Measurements from ENCODE around the gene CUX1.
"Not testable (repeated sequence)": the region's sequence is repeated elsewhere in the genome, so short reads cannot be mapped to it uniquely, and the experiment has no call there.

DNA sequence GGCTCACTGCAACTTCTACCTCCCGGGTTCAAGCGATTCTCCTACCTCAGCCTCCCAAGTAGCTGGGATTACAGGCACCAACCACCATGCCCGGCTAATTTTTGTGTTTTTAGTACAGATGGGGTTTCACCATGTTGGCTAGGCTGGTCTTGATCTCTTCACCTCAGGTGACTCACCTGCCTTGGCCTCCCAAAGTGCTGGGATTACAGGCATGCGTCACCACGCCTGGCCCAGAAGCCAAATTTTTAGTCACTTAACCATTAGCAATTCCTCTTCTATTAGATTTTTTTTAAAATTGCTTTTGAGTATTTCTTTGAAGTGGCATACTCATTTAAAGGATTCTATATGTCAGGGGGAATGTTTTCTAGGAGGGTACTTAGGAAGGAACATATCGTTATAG lies 112.5 kb downstream of the CUX1 start:
- TF ChIP-seq, protein P1, sequence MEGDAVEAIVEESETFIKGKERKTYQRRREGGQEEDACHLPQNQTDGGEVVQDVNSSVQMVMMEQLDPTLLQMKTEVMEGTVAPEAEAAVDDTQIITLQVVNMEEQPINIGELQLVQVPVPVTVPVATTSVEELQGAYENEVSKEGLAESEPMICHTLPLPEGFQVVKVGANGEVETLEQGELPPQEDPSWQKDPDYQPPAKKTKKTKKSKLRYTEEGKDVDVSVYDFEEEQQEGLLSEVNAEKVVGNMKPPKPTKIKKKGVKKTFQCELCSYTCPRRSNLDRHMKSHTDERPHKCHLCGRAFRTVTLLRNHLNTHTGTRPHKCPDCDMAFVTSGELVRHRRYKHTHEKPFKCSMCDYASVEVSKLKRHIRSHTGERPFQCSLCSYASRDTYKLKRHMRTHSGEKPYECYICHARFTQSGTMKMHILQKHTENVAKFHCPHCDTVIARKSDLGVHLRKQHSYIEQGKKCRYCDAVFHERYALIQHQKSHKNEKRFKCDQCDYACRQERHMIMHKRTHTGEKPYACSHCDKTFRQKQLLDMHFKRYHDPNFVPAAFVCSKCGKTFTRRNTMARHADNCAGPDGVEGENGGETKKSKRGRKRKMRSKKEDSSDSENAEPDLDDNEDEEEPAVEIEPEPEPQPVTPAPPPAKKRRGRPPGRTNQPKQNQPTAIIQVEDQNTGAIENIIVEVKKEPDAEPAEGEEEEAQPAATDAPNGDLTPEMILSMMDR (IDR thresholded peaks at IDR 0.05; ENCODE audit: low read depth, low read length, poor library complexity, severe bottlenecking), result not testable (repeated sequence)
- not testable (repeated sequence) for TF ChIP-seq EZH2phosphoT487 (IDR thresholded peaks at IDR 0.05; ENCODE audit: borderline replicate concordance, low read length)
